ENCODE measurements around the gene MYCBP. TPM values are rescaled to one million over a fixed set of nuclear protein-coding genes. Genes with fewer than 3 reads are reported as not detected.

The MYCBP gene
- total RNA-seq, 1 experiment from 2014 or later = 33.1 TPM

- Histone ChIP-seq H3K27ac (ENCODE audit: insufficient read length, low read depth, low read length) (no peak overlapping the region), H3K9me3 (ENCODE audit: control insufficient read depth, low read depth, low read length) (no peaks in the 10 kb centered on the region), H3K79me2 (ENCODE audit: insufficient read depth, low read length) (no peaks in the 10 kb centered on the region), H2AK5ac (ENCODE audit: insufficient read length, low read length) (no peak overlapping the region), H2BK12ac (ENCODE audit: insufficient read length, low read depth, low read length) (no peak overlapping the region), H3K14ac (ENCODE audit: insufficient read depth, low read length) (no peak overlapping the region), H2BK20ac (ENCODE audit: low read depth, low read length, poor library complexity, severe bottlenecking) (no peak overlapping the region), H4K5ac (ENCODE audit: insufficient read length, low read depth, low read length) (no peak overlapping the region), H4K91ac (ENCODE audit: insufficient read length, low read depth, low read length) (no peak overlapping the region), H4K8ac (replicated peaks; ENCODE audit: insufficient read length, low read depth, low read length) (no peak overlapping the region), H2BK120ac (ENCODE audit: low read depth, low read length, poor library complexity, severe bottlenecking) (no peak overlapping the region), H3K23me2 (ENCODE audit: insufficient read length, low read depth, low read length, poor library complexity, severe bottlenecking) (no peaks in the 10 kb centered on the region), H3K79me1 (ENCODE audit: insufficient read depth, low read depth, low read length, poor library complexity, severe bottlenecking) (no peaks in the 10 kb centered on the region), H3K27me3 (ENCODE audit: insufficient read depth, low read length) (no peaks in the 10 kb centered on the region), H2BK15ac (ENCODE audit: low read depth, low read length) (no peak overlapping the region), H3K23ac (ENCODE audit: insufficient read length, low read depth, low read length) (no peak overlapping the region), H3K4me1 (ENCODE audit: insufficient read depth, low read length) (no peaks in the 10 kb centered on the region), H3K9ac (ENCODE audit: extremely low read depth, insufficient read length, low read length) (no peak overlapping the region), H3K4me2 (ENCODE audit: insufficient read depth, insufficient read length, low read length) (no peak overlapping the region), H2AFZ (ENCODE audit: low read length) (no peak overlapping the region), H3K56ac (ENCODE audit: insufficient read length, low read depth, low read length) (no peak overlapping the region), H3K18ac (ENCODE audit: insufficient read length, low read depth, low read length) (no peak overlapping the region), H3K4ac (ENCODE audit: low read depth, low read length) (no peak overlapping the region), H3T11ph (ENCODE audit: low read length) (no peak overlapping the region), H4K20me1 (ENCODE audit: control insufficient read depth, insufficient read depth, insufficient read length) (no peaks in the 10 kb centered on the region), H2BK5ac (ENCODE audit: insufficient read length, low read length) (no peak overlapping the region)
- no peak overlapping the region for H3K27ac Mint-ChIP-seq
- H3K4me1 Mint-ChIP-seq = peaks cover 6% of the 10 kb centered on the region in 2 experiments
- no peaks in the 10 kb centered on the region for H3K27me3 Mint-ChIP-seq (ENCODE audit: low read depth)
- no peak overlapping the region for H3K4me3 Mint-ChIP-seq
- DNase-seq = no peak
- no peaks in the 10 kb centered on the region for H3K36me3 Mint-ChIP-seq (ENCODE audit: insufficient read depth in 1 of 3, low read depth in 3 of 3)
- WGBS (ENCODE audit: extremely low coverage, insufficient read length, low lambda C conversion rate) = no CpG with 5 or more reads among the region's 1 CpG
- no peaks in the 10 kb centered on the region; a peak in 1 of 5 replicates for H3K9me3 Mint-ChIP-seq
- no peak for TF ChIP-seq CTCF (conservative IDR thresholded peaks at IDR 0.05)
Measured at GRCh38 chr1:38917772-38918171, 44.6 kb upstream of the MYCBP start.
